ENCODE measurements around the gene OR8S1. TPM values are rescaled to one million over a fixed set of nuclear protein-coding genes. Genes with fewer than 3 reads are reported as not detected.

The OR8S1 gene
- polyA plus RNA-seq, 1 of the 3 experiments (the other 2 are of a cell fraction), result not detected

- Histone ChIP-seq H3K4me3 (ENCODE audit: low read depth in 2 of 2, low read length in 1 of 2) (no peak overlapping the region), H3K79me2 (ENCODE audit: insufficient read depth) (no peaks in the 10 kb centered on the region), H3K27me3 (ENCODE audit: insufficient read depth) (no peaks in the 10 kb centered on the region; the same call in 1 of the 2 replicates), H2AFZ (ENCODE audit: low read depth) (0 out of 2 replicates have a peak overlapping the region, but pooled peaks have one; percentile 22), H4K20me1 (ENCODE audit: insufficient read depth) (no peaks in the 10 kb centered on the region), H3K9me3 (no peaks in the 10 kb centered on the region), H3K36me3 (replicated peaks in 1 of 2; ENCODE audit: control insufficient read depth in 1 of 2, insufficient read depth in 2 of 2, low read length in 1 of 2) (no peaks in the 10 kb centered on the region), H3F3A (replicated peaks; ENCODE audit: insufficient read depth) (no peaks in the 10 kb centered on the region), H3K27ac (ENCODE audit: low read depth in 2 of 2, low read length in 1 of 2) (no peak overlapping the region), H3K4me1 (ENCODE audit: control insufficient read depth in 1 of 2, insufficient read depth in 2 of 2, low read depth in 1 of 2, low read length in 1 of 2) (no peaks in the 10 kb centered on the region), H3K9ac (no peak overlapping the region), H3K9me2 (no peaks in the 10 kb centered on the region), H3K4me2 (no peak overlapping the region)
- ChIA-PET CTCF (no interaction called here), POLR2A (no interaction called here)
- TF ChIP-seq GABPA (IDR thresholded peaks at IDR 0.05; ENCODE audit: low read depth), result no peak
- no peak for TF ChIP-seq PBX3 (IDR thresholded peaks at IDR 0.05)
- DNase-seq, result no peak
- WGBS (ENCODE audit: low lambda C conversion rate), result 5% methylated on average over 5 of the region's 5 CpGs
These were observed 46.9 kb downstream of the OR8S1 start for GRCh38 chr12:48572326-48572725.

Other genes with a start within 250 kb of the OR8S1 start
- 1.9 and 2.8 TPM in 2 replicates for gene ZNF641, start 174.7 kb upstream of the OR8S1 start, polyA plus RNA-seq (2012; rRNA removed)
- gene ANP32D, start 53.1 kb upstream of the OR8S1 start, polyA plus RNA-seq (2012; rRNA removed), result not detected in 2 replicates
- not detected in 2 replicates for gene C12orf54, start 43.1 kb upstream of the OR8S1 start, polyA plus RNA-seq (2012; rRNA removed)
- not detected in 2 replicates for gene LALBA, start 44.4 kb downstream of the OR8S1 start, polyA plus RNA-seq (2012; rRNA removed)
- 32.8 and 35.3 TPM in 2 replicates for gene KANSL2, start 156.6 kb downstream of the OR8S1 start, polyA plus RNA-seq (2012; rRNA removed)
- 7.2 and 10.9 TPM in 2 replicates for gene CCNT1, start 191.1 kb downstream of the OR8S1 start, polyA plus RNA-seq (2012; rRNA removed)